ENCODE measurements around the gene OR14I1. TPM values are rescaled to one million over a fixed set of nuclear protein-coding genes. Genes with fewer than 3 reads are reported as not detected.

The OR14I1 gene
- total and polyA plus RNA-seq, 9 of the 15 experiments (the other 6 are each of a cell fraction or from before 2014, with no cell fraction given), result not detected

- TF ChIP-seq, protein P1, sequence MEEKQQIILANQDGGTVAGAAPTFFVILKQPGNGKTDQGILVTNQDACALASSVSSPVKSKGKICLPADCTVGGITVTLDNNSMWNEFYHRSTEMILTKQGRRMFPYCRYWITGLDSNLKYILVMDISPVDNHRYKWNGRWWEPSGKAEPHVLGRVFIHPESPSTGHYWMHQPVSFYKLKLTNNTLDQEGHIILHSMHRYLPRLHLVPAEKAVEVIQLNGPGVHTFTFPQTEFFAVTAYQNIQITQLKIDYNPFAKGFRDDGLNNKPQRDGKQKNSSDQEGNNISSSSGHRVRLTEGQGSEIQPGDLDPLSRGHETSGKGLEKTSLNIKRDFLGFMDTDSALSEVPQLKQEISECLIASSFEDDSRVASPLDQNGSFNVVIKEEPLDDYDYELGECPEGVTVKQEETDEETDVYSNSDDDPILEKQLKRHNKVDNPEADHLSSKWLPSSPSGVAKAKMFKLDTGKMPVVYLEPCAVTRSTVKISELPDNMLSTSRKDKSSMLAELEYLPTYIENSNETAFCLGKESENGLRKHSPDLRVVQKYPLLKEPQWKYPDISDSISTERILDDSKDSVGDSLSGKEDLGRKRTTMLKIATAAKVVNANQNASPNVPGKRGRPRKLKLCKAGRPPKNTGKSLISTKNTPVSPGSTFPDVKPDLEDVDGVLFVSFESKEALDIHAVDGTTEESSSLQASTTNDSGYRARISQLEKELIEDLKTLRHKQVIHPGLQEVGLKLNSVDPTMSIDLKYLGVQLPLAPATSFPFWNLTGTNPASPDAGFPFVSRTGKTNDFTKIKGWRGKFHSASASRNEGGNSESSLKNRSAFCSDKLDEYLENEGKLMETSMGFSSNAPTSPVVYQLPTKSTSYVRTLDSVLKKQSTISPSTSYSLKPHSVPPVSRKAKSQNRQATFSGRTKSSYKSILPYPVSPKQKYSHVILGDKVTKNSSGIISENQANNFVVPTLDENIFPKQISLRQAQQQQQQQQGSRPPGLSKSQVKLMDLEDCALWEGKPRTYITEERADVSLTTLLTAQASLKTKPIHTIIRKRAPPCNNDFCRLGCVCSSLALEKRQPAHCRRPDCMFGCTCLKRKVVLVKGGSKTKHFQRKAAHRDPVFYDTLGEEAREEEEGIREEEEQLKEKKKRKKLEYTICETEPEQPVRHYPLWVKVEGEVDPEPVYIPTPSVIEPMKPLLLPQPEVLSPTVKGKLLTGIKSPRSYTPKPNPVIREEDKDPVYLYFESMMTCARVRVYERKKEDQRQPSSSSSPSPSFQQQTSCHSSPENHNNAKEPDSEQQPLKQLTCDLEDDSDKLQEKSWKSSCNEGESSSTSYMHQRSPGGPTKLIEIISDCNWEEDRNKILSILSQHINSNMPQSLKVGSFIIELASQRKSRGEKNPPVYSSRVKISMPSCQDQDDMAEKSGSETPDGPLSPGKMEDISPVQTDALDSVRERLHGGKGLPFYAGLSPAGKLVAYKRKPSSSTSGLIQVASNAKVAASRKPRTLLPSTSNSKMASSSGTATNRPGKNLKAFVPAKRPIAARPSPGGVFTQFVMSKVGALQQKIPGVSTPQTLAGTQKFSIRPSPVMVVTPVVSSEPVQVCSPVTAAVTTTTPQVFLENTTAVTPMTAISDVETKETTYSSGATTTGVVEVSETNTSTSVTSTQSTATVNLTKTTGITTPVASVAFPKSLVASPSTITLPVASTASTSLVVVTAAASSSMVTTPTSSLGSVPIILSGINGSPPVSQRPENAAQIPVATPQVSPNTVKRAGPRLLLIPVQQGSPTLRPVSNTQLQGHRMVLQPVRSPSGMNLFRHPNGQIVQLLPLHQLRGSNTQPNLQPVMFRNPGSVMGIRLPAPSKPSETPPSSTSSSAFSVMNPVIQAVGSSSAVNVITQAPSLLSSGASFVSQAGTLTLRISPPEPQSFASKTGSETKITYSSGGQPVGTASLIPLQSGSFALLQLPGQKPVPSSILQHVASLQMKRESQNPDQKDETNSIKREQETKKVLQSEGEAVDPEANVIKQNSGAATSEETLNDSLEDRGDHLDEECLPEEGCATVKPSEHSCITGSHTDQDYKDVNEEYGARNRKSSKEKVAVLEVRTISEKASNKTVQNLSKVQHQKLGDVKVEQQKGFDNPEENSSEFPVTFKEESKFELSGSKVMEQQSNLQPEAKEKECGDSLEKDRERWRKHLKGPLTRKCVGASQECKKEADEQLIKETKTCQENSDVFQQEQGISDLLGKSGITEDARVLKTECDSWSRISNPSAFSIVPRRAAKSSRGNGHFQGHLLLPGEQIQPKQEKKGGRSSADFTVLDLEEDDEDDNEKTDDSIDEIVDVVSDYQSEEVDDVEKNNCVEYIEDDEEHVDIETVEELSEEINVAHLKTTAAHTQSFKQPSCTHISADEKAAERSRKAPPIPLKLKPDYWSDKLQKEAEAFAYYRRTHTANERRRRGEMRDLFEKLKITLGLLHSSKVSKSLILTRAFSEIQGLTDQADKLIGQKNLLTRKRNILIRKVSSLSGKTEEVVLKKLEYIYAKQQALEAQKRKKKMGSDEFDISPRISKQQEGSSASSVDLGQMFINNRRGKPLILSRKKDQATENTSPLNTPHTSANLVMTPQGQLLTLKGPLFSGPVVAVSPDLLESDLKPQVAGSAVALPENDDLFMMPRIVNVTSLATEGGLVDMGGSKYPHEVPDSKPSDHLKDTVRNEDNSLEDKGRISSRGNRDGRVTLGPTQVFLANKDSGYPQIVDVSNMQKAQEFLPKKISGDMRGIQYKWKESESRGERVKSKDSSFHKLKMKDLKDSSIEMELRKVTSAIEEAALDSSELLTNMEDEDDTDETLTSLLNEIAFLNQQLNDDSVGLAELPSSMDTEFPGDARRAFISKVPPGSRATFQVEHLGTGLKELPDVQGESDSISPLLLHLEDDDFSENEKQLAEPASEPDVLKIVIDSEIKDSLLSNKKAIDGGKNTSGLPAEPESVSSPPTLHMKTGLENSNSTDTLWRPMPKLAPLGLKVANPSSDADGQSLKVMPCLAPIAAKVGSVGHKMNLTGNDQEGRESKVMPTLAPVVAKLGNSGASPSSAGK (IDR thresholded peaks at IDR 0.05), result peak; percentile 87
- TF ChIP-seq HNRNPLL (IDR thresholded peaks at IDR 0.05; ENCODE audit: low read depth, low read length, poor library complexity, severe bottlenecking), result peak; percentile 20
- TF ChIP-seq ZNF316 (IDR thresholded peaks at IDR 0.05), result peak; percentile 82
- TF ChIP-seq GABPA (tag; conservative IDR thresholded peaks at IDR 0.05; ENCODE audit: low read depth), result peak; percentile 33; the same call in 1 of the 2 replicates
- 0 out of 2 replicates have a peak, but pooled peaks have one; percentile 18 for TF ChIP-seq E2F3 (CRISPR knock-in tag; IDR thresholded peaks at IDR 0.05)
- peak; percentile 73 for TF ChIP-seq MAFK (IDR thresholded peaks at IDR 0.05; ENCODE audit: low read length)
- peak in 1 of 2 experiments; percentile 35; a peak in 1 of 4 replicates for TF ChIP-seq RAD21 (CRISPR knock-in tag; conservative IDR thresholded peaks at IDR 0.05 in 1 of 2, IDR thresholded peaks at IDR 0.05 in 1 of 2)
- no peak for TF ChIP-seq ZNF551 (CRISPR knock-in tag; IDR thresholded peaks at IDR 0.05)
- peak; percentile 61 for TF ChIP-seq MAFF (IDR thresholded peaks at IDR 0.05; ENCODE audit: low read length)
- TF ChIP-seq MAFG (tag; conservative IDR thresholded peaks at IDR 0.05), result peak; percentile 73
- peak; percentile 96 for TF ChIP-seq NRF1 (conservative IDR thresholded peaks at IDR 0.05 in 1 of 2, IDR thresholded peaks at IDR 0.05 in 1 of 2)
- TF ChIP-seq PHF8 (IDR thresholded peaks at IDR 0.05; ENCODE audit: borderline replicate concordance, low read length), result peak; percentile 28; the same call in 1 of the 2 replicates
- 0 out of 2 replicates have a peak, but pooled peaks have one; percentile 19 for TF ChIP-seq ATF7 (IDR thresholded peaks at IDR 0.05)
- TF ChIP-seq ZNF311 (CRISPR knock-in tag; IDR thresholded peaks at IDR 0.05), result no peak
- 0 out of 2 replicates have a peak, but pooled peaks have one; percentile 8 for TF ChIP-seq MYC (IDR thresholded peaks at IDR 0.05; ENCODE audit: low read depth, low read length)
- no peak for TF ChIP-seq MYC (CRISPR knock-in tag; IDR thresholded peaks at IDR 0.05; ENCODE audit: borderline replicate concordance, low read depth)
- peak; percentile 53; the same call in 1 of the 2 replicates for TF ChIP-seq C11orf30 (IDR thresholded peaks at IDR 0.05; ENCODE audit: low read depth)
Measured at GRCh38 chr1:248730507-248731335, 28.2 kb upstream of the OR14I1 start (continued).
